H1 (cell line): ENCODE results near the gene KDM8.

Source experiments
- BCL11A ChIP-seq, 2 experiments: IDR thresholded peaks; one replicate each; pipeline ENCODE4 v1.6.1; 2011; ENCODE audit warnings: low read depth in 2 of 2, low read length in 2 of 2, mild to moderate bottlenecking in 2 of 2
- CBX5 ChIP-seq: fragments of 300-800, 300-1000 bp; sonication (generic); IDR thresholded peaks from 2 replicates; pipeline ENCODE4 v1.7.1; 2016; ENCODE audit warnings: antibody characterized with exemption, low read length, low read depth
- CBX8 ChIP-seq: fragments of 300-800, 300-1000 bp; sonication (generic); IDR thresholded peaks from 2 replicates; pipeline ENCODE4 v1.7.1; 2016; ENCODE audit warnings: low read depth, low read length, borderline replicate concordance
- CREB1 ChIP-seq: IDR thresholded peaks from 2 replicates; pipeline ENCODE4 v1.6.1; 2012; ENCODE audit warnings: inconsistent platforms
- CTCF ChIP-seq, 3 experiments: IDR thresholded peaks; 1 replicate in 2 of 3; 2 replicates in 1 of 3; pipeline versions ENCODE4 v1.5.1 to v1.6.1; 2011; ENCODE audit warnings: low read length in 3 of 3, mild to moderate bottlenecking in 3 of 3, inconsistent platforms in 2 of 3, low read depth in 1 of 3, moderate library complexity in 1 of 3; ENCODE audit not compliant: insufficient read depth in 1 of 3; ENCODE audit errors: control extremely low read depth in 1 of 3
- KDM1A ChIP-seq: fragments of 200-600, 300-600 bp; sonication (generic); IDR thresholded peaks from 2 replicates; pipeline ENCODE4 v1.7.1; 2016; ENCODE audit warnings: mild to moderate bottlenecking, low read length, borderline replicate concordance
- POLR2AphosphoS5 ChIP-seq: IDR thresholded peaks from 2 replicates; pipeline ENCODE4 v1.6.1; 2011; ENCODE audit warnings: low read depth, low read length
- RNF2 ChIP-seq: fragments of 200-900, 300-1000 bp; sonication (generic); IDR thresholded peaks from 2 replicates; pipeline ENCODE4 v1.7.1; 2016; ENCODE audit warnings: borderline replicate concordance, low read depth, mild to moderate bottlenecking, antibody characterized with exemption, low read length; ENCODE audit not compliant: poor library complexity, severe bottlenecking; ENCODE audit errors: missing control alignments
- YY1 ChIP-seq: IDR thresholded peaks from 2 replicates; pipeline ENCODE4 v1.6.1; 2011; ENCODE audit warnings: low read depth, mild to moderate bottlenecking, low read length
- ZNF274 ChIP-seq: IDR thresholded peaks from 2 replicates; pipeline ENCODE4 v1.7.0; 2012; ENCODE audit warnings: low read length, borderline replicate concordance; ENCODE audit errors: extremely low read depth

- TF ChIP-seq CREB1 (no peak), ZNF274 (no peak), RNF2 (no peak), CBX5 (no peak), CTCF (IDR thresholded peaks at IDR 0.05; ENCODE audit: control extremely low read depth in 1 of 3, insufficient read depth in 1 of 3, low read depth in 1 of 3, low read length in 3 of 3) (no peak), YY1 (no peak), BCL11A (IDR thresholded peaks at IDR 0.05; ENCODE audit: low read depth in 2 of 2, low read length in 2 of 2) (no peak), CBX8 (no peak), POLR2AphosphoS5 (no peak), KDM1A (no peak)
These were observed 31.7 kb upstream of the KDM8 start for GRCh38 chr16:27171584-27171983.
